GM19099 (cell line): ENCODE results near the gene EXOC2.

ENCODE experiments used
- POLR2A ChIP-seq: IDR thresholded peaks from 3 replicates; pipeline ENCODE4 v1.6.1; 2011; ENCODE audit warnings: low read depth; ENCODE audit not compliant: insufficient read length; ENCODE audit errors: extremely low read depth

Gene EXOC2

DNA sequence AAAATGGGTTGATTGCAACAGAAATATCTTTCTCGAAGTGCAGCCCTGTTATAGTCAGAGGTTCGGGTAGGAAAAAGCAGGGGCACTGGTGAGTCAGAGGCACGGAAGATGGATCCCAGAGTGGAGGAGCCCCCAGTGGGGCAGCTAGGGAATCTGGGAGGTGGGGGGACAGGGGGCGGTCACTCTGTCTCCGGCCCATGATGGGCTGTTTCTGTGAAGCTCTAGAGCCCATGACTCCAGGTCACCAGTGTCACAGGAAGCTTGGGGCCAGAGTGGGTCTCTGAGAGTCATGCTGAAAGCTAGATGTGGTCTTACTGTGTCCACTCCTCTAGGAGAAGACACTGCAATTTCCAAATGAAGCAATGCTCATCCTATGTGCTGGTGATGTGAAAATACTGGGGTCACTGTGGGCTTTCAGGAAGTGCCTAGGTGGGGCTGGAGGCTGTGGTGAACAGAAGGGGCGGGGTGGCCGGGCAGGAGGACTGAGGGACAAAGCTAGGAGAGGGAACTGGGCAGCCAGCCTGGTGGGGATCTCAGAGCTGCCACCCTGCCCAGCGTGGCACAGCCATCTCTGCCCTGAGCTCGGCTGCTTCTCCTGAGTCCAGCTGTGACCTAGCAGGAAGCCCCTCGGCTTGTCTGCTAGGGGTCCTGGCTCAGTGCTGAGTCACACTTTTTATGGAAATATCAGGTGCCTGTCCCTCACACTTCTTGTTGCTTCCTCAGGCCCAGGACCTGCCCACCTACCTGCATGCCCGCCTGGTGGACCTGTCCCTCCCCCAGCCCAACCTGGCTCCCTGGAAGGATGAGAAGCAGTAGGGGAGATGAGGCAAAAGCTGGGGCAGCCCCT is 247.1 kb downstream of the EXOC2 start:
- TF ChIP-seq POLR2A, result no peak

DNA sequence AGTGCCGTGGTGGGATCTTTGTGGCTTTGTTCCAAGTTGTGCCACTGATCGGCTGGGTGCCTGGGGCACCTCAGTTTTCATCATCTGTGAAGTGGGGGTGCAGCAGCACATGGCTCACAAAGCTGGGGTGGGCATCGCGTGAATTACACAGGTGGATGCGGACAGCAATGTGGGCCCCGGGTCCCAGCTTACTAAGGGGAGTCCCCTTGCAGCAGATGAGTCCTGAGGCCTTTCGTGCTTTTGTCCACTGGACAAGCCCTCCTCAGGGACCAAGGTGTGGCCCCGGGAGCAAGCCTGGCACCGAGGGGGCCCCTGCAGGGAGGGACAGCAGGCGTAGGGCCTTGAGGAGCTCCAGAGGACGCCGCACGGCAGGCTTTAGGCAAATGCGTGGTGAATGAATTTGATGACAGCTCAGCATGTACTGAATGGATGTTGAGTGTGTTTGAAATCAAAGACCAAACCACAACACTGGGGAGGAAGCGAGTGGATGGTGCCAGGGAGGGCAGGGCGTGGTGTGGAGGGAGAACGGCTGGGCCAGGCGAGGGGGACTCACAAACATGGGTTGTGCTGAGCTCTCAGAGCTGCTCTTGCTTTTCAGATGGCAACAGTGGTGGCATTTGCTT is 248.2 kb downstream of the EXOC2 start:
- no peak for TF ChIP-seq POLR2A

DNA sequence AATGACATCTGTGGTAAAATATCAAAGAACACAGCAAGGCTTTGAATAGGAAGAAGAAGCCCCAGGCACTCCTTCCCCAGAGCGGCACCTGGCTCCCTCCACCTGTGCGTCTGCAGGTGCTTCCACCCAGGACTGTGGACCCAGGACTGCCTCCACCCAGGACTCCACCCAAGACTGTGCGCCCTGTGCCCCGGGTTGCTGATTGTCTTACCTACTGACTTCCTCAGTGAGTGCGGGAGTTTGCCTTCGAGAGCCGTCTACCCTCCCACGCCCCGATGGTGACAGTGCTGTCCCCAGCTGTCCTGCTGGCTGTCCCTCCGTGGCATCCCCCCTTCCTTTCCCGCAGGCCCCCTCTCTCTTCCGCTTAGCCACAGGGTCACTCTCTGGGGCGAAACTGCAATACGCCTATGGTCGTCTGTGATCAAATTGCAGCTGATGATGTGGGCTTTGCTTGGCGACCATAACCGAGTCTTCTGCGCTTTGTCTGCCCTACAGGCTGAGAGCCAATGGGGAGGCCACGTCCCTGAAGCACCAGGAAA is 249.2 kb downstream of the EXOC2 start:
- no peak for TF ChIP-seq POLR2A

DNA sequence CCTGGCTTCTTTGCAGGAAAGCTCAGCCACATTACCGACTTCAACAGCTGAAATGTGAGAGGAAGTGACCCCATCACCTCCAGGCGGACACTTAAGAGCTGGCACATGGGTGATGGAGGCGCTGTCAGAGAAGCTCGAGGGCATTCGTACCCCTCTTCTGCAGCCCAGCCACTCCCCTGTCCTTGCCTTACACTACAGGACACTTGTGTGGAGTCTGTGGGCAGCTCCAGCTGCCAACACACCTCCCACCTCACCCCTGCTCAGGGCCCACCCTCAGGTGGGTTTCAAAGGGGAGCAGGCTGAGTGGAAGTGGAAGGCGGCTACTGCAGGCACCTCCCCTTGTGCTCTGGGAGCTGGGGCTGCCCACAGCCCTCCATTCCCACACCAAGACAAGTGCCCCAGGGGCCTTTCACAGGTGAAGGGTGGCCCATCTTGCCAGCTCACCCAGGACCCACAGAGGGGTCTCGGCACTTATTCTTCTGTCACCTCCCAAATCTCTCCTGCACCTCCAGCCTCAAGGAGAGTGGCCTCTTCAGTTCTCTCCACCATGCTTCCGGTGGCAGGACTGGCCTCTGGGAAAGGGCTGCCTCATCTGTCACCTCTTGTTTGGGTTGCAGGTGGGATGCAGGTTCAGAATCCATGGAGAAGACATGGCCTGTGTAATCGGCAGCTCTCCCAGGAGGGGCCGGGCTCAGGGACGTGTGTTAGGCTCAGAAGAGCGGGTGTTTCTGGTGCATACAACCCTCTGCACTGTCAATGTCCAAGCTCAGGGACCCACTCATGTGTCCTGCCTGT is 251.6 kb downstream of the EXOC2 start:
- TF ChIP-seq POLR2A, result no peak

DNA sequence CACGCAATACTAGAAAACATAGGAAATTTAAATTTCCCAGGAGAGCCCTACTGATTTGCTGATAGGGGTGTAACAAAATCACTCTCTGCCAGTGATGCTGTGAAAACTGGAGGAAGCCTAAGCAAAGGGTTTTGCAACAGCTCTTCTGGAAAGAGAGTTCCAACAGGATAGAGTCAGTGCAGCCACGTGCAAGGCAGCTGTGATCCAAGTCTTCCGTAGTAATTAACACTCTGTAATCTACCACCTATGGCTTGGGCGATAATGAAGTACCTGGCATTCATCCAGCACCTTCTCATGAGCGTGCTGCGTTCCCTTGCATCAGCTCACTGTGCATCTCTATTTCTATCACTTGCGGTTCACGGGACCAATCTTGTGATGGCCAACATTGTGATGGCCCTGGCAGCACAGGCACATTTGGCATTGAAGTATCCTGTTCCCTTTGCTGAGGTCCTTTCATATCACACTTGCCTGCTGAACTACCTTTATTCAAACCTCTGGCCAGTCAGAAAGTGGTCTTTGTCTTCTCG is 253.2 kb downstream of the EXOC2 start:
- no peak for TF ChIP-seq POLR2A

DNA sequence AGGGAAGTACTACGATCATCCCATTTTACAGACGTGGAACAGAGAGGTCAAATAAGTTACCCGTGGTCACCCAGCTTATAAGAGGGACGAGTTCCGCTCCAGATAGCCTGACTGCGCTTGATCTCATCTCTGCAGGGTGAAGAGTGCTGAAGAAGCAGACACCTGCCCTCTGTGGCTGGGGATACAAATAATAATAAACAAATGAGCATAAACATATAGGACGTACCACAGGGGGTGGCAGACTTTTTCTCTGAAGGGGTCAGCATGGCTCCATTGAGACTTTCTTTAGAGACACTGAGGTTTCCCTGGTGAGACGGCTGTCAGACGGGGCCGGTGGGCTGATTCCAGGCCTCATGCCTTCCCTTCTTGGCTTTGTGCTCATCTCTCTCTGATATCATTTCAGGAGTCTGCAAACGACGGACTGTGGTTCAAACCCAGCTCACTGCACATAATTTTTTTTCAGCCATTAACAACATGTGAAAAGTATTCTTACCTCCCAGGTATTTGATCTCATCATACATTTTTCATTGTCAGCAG is 254.2 kb downstream of the EXOC2 start:
- no peak for TF ChIP-seq POLR2A

DNA sequence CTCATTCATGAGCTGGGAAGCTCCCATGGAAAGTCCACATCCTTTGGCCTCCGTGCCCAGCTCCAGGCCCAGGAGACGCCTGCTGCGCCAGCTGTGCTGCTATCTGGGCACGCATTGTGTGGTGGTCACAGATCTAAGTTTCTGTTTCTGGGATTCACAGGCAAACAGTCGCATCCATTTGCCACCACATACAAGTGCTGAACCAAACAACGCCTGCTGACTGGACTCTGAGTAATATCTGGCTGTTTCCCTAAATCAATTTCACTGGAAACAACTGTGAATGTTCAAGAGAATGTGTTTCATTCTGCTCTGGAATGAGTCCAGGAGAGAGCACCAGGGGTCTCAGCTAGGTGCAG is 255.9 kb downstream of the EXOC2 start:
- no peak for TF ChIP-seq POLR2A

DNA sequence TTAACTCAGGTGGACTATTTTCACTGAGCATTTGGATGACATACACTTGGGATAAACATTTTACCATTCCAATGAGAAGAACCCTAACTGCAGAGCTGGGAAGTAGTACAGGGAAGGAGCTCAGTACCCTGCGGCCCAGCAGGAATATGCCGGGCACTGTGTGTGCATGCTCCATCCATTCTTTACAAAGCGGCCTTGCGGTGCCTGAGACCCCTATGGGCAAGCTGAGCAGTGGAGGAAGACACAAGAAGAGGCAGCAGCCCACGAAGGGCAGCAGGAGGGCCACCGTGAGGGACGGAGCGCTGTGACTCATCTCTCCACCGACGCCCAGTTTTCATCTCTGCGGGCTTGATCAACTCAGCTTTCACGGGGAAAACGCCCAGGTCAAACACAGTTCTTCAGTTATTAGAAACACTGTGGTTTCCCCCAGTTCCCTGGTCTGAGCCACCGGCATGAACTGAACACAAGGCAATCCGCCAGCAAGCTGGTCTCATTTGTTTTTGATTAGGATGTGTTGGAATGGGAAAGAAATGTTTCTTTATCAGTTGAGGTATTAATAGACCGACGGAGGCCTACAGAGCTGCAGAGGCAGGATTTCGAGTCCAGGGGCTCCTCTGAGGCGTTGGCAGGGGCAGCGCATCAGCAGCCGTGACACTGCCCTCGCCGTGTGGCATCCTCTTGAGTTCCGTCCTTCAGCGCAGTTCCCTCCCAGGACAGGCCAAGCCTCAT is 256.5 kb downstream of the EXOC2 start:
- TF ChIP-seq POLR2A, result no peak

DNA sequence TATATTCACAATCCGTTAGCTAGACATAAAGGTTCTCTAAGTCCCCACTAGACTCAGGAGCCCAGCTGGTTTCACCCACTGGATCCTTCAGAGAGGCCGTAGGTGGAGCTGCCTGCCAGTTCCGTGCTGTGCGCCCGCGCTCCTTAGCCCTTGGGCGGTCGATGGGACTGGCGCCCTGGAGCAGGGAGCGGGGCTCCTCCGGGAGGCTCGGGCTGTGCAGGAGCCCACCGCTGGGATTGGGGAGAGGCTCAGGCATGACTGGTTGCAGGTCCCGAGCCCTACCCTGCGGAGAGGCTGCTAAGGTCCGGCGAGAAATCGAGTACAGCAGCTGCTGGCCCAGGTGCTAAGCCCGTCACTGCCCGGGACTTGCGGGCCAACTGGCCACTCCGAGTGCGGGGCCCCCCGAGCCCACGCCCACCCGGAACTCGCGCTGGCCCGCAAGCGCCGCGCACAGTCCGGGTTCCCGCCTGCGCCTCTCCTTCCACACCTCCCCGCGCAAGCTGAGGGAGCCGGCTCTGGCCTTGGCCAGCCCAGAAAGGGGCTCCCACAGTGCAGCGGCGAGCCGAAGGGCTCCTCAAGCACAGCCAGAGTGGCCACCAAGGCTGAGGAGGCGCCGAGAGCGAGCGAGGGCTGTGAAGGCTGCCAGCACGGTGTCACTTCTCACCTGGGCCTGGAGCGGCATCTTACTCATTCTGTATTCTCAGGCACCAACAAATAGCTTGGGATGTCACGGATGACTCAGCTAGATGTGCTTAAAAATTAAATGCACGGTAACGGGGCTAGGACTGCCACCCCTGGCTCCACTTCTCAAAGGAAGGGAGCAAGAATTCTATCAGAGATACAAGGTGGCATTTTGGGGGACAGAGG is 257.3 kb downstream of the EXOC2 start:
- no peak for TF ChIP-seq POLR2A
